ENCODE data around the gene ARHGAP23.

ARHGAP23 gene

GRCh38 chr17:38404174-38404943, 23.9 kb upstream of the ARHGAP23 start:
- no peaks in the 10 kb centered on the region for H3K27me3 ChIP-seq (ENCODE audit: insufficient read depth, low read depth)
- H4K20me1 ChIP-seq (ENCODE audit: insufficient read depth) = no peaks in the 10 kb centered on the region
- H3K9ac ChIP-seq = no peak overlapping the region
- no peaks in the 10 kb centered on the region for H3K4me1 ChIP-seq (ENCODE audit: low read depth, poor library complexity, severe bottlenecking)
- H3K79me2 ChIP-seq (ENCODE audit: insufficient read depth, low read depth) = no peaks in the 10 kb centered on the region
- no peaks in the 10 kb centered on the region for H3K36me3 ChIP-seq (ENCODE audit: insufficient read depth)
- H3K27ac ChIP-seq = no peak overlapping the region
- no peak overlapping the region for H3K4me3 ChIP-seq (IDR thresholded peaks at IDR 0.05; ENCODE audit: insufficient read depth, low read depth, low read length)
- H3K4me2 ChIP-seq = no peak overlapping the region
- no peak overlapping the region for H2AFZ ChIP-seq (ENCODE audit: low read depth)
- TF ChIP-seq CTCF (conservative IDR thresholded peaks at IDR 0.05; ENCODE audit: low read depth, low read length) = no peak

GRCh38 chr17:38405654-38406053, 22.6 kb upstream of the ARHGAP23 start:
- H3K27me3 ChIP-seq (ENCODE audit: insufficient read depth, low read depth) = no peaks in the 10 kb centered on the region
- TF ChIP-seq CTCF (conservative IDR thresholded peaks at IDR 0.05; ENCODE audit: low read depth, low read length) = no peak
- no peak overlapping the region for H3K4me2 ChIP-seq
- no peak overlapping the region for H3K4me3 ChIP-seq (IDR thresholded peaks at IDR 0.05; ENCODE audit: insufficient read depth, low read depth, low read length)
- no peaks in the 10 kb centered on the region for H3K4me1 ChIP-seq (ENCODE audit: low read depth, poor library complexity, severe bottlenecking)
- H2AFZ ChIP-seq (ENCODE audit: low read depth) = no peak overlapping the region
- H3K79me2 ChIP-seq (ENCODE audit: insufficient read depth, low read depth) = no peaks in the 10 kb centered on the region
- H3K9ac ChIP-seq = no peak overlapping the region
- H4K20me1 ChIP-seq (ENCODE audit: insufficient read depth) = no peaks in the 10 kb centered on the region
- no peak overlapping the region for H3K27ac ChIP-seq
- no peaks in the 10 kb centered on the region for H3K36me3 ChIP-seq (ENCODE audit: insufficient read depth)

- Histone ChIP-seq H3K27me3 (ENCODE audit: insufficient read depth, low read depth) (no peaks in the 10 kb centered on the region), H3K4me3 (IDR thresholded peaks at IDR 0.05; ENCODE audit: insufficient read depth, low read depth, low read length) (no peak overlapping the region), H3K4me1 (ENCODE audit: low read depth, poor library complexity, severe bottlenecking) (peaks cover 12% of the 10 kb centered on the region), H3K9ac (no peak overlapping the region), H3K79me2 (ENCODE audit: insufficient read depth, low read depth) (no peaks in the 10 kb centered on the region), H3K27ac (no peak overlapping the region), H3K36me3 (ENCODE audit: insufficient read depth) (no peaks in the 10 kb centered on the region), H4K20me1 (ENCODE audit: insufficient read depth) (no peaks in the 10 kb centered on the region), H3K4me2 (no peak overlapping the region), H2AFZ (ENCODE audit: low read depth) (no peak overlapping the region)
- TF ChIP-seq CTCF (conservative IDR thresholded peaks at IDR 0.05; ENCODE audit: low read depth, low read length) = no peak
Measured at GRCh38 chr17:38410201-38410600, 18.1 kb upstream of the ARHGAP23 start.

GRCh38 chr17:38415250-38416194, 12.7 kb upstream of the ARHGAP23 start:
- H4K20me1 ChIP-seq (ENCODE audit: insufficient read depth) = no peaks in the 10 kb centered on the region
- H3K4me1 ChIP-seq (ENCODE audit: low read depth, poor library complexity, severe bottlenecking) = peaks cover 39% of the 10 kb centered on the region
- H3K27me3 ChIP-seq (ENCODE audit: insufficient read depth, low read depth) = no peaks in the 10 kb centered on the region
- H3K4me3 ChIP-seq (IDR thresholded peaks at IDR 0.05; ENCODE audit: insufficient read depth, low read depth, low read length) = peak overlapping the region; percentile 64
- peak overlapping the region; percentile 96 for H2AFZ ChIP-seq (ENCODE audit: low read depth)
- peak overlapping the region; percentile 100 for H3K4me2 ChIP-seq
- peak overlapping the region; percentile 99 for H3K27ac ChIP-seq
- H3K36me3 ChIP-seq (ENCODE audit: insufficient read depth) = no peaks in the 10 kb centered on the region
- no peak for TF ChIP-seq CTCF (conservative IDR thresholded peaks at IDR 0.05; ENCODE audit: low read depth, low read length)
- H3K9ac ChIP-seq = peak overlapping the region; percentile 96
- no peaks in the 10 kb centered on the region for H3K79me2 ChIP-seq (ENCODE audit: insufficient read depth, low read depth)
